HepG2 (cell line): Measurements from ENCODE around the gene TSPAN31.

Experiments
- ARNT2 ChIP-seq: sonication (generic); formaldehyde crosslinking; IDR thresholded peaks from 2 replicates; pipeline ENCODE4 v1.8.0; 2022; ENCODE audit warnings: mild to moderate bottlenecking, low read depth, missing genetic modification reagents, moderate library complexity
- CTCF ChIP-seq: sonication (generic); formaldehyde crosslinking; IDR thresholded peaks from 2 replicates; pipeline ENCODE4 v1.5.0; 2020; ENCODE audit warnings: mild to moderate bottlenecking, missing genetic modification reagents, moderate library complexity
- JUNB ChIP-seq: sonication (generic); formaldehyde crosslinking; IDR thresholded peaks from 2 replicates; pipeline ENCODE4 v1.8.0; 2022; ENCODE audit warnings: missing genetic modification reagents, mild to moderate bottlenecking, borderline replicate concordance
- JUND ChIP-seq: sonication (generic); formaldehyde crosslinking; IDR thresholded peaks from 2 replicates; pipeline ENCODE4 v1.8.0; 2022; ENCODE audit warnings: mild to moderate bottlenecking, missing genetic modification reagents
- MTF1 ChIP-seq: sonication (generic); formaldehyde crosslinking; IDR thresholded peaks from 2 replicates; pipeline ENCODE4 v1.5.0; 2020; ENCODE audit warnings: missing genetic modification reagents
- MZF1 ChIP-seq: sonication (generic); formaldehyde crosslinking; IDR thresholded peaks from 2 replicates; pipeline ENCODE4 v1.8.1; 2023; ENCODE audit warnings: mild to moderate bottlenecking, missing genetic modification reagents, borderline replicate concordance
- PHB2 ChIP-seq: fragments of 450-650 bp; IDR thresholded peaks from 2 replicates; pipeline ENCODE4 v1.6.1; 2018; ENCODE audit not compliant: partially characterized antibody
- TAF15 ChIP-seq: fragments of 200-400 bp; formaldehyde crosslinking; IDR thresholded peaks from one replicate; pipeline ENCODE4 v1.6.1; 2018; ENCODE audit warnings: mild to moderate bottlenecking, low read depth, low read length; ENCODE audit not compliant: poor library complexity, severe bottlenecking
- ZNF446 ChIP-seq: sonication (generic); formaldehyde crosslinking; IDR thresholded peaks from 2 replicates; pipeline ENCODE4 v1.5.0; 2020; ENCODE audit warnings: mild to moderate bottlenecking, missing genetic modification reagents
- ZNF747 ChIP-seq: sonication (generic); formaldehyde crosslinking; IDR thresholded peaks from 2 replicates; pipeline ENCODE4 v1.8.1; 2023; ENCODE audit warnings: missing genetic modification reagents, mild to moderate bottlenecking, borderline replicate concordance
- TF ChIP-seq, protein P1 (sequence below): sonication (generic); formaldehyde crosslinking; IDR thresholded peaks from 2 replicates; pipeline ENCODE4 v1.4.0; 2020; ENCODE audit warnings: mild to moderate bottlenecking, missing genetic modification reagents
- TF ChIP-seq, protein P2 (sequence below): sonication (generic); formaldehyde crosslinking; IDR thresholded peaks from 2 replicates; pipeline ENCODE4 v1.4.0; 2020; ENCODE audit warnings: missing genetic modification reagents

DNA sequence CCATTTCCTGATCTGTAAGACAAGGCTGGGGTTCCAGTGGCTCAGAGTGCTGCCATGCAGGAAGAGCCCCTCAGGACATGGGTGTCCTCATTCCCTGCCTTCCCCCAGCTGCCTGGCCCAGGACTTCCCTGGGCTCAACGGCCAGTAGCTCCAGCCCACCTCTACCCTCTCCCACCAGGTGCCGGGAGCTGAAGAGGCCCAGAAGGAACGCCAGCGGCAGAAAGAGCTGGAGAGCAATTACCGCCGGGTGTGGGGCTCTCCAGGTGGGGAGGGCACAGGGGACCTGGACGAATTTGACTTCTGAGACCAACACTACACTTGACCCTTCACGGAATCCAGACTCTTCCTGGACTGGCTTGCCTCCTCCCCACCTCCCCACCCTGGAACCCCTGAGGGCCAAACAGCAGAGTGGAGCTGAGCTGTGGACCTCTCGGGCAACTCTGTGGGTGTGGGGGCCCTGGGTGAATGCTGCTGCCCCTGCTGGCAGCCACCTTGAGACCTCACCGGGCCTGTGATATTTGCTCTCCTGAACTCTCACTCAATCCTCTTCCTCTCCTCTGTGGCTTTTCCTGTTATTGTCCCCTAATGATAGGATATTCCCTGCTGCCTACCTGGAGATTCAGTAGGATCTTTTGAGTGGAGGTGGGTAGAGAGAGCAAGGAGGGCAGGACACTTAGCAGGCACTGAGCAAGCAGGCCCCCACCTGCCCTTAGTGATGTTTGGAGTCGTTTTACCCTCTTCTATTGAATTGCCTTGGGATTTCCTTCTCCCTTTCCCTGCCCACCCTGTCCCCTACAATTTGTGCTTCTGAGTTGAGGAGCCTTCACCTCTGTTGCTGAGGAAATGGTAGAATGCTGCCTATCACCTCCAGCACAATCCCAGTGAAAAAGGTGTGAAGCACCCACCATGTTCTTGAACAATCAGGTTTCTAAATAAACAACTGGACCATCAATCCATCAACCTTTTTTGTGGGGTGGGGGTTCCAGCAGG, 23.9 kb upstream of the TSPAN31 start:
- TF ChIP-seq JUNB: no peak
- TF ChIP-seq, protein P1, sequence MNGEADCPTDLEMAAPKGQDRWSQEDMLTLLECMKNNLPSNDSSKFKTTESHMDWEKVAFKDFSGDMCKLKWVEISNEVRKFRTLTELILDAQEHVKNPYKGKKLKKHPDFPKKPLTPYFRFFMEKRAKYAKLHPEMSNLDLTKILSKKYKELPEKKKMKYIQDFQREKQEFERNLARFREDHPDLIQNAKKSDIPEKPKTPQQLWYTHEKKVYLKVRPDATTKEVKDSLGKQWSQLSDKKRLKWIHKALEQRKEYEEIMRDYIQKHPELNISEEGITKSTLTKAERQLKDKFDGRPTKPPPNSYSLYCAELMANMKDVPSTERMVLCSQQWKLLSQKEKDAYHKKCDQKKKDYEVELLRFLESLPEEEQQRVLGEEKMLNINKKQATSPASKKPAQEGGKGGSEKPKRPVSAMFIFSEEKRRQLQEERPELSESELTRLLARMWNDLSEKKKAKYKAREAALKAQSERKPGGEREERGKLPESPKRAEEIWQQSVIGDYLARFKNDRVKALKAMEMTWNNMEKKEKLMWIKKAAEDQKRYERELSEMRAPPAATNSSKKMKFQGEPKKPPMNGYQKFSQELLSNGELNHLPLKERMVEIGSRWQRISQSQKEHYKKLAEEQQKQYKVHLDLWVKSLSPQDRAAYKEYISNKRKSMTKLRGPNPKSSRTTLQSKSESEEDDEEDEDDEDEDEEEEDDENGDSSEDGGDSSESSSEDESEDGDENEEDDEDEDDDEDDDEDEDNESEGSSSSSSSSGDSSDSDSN: no peak
- TF ChIP-seq, protein P2, sequence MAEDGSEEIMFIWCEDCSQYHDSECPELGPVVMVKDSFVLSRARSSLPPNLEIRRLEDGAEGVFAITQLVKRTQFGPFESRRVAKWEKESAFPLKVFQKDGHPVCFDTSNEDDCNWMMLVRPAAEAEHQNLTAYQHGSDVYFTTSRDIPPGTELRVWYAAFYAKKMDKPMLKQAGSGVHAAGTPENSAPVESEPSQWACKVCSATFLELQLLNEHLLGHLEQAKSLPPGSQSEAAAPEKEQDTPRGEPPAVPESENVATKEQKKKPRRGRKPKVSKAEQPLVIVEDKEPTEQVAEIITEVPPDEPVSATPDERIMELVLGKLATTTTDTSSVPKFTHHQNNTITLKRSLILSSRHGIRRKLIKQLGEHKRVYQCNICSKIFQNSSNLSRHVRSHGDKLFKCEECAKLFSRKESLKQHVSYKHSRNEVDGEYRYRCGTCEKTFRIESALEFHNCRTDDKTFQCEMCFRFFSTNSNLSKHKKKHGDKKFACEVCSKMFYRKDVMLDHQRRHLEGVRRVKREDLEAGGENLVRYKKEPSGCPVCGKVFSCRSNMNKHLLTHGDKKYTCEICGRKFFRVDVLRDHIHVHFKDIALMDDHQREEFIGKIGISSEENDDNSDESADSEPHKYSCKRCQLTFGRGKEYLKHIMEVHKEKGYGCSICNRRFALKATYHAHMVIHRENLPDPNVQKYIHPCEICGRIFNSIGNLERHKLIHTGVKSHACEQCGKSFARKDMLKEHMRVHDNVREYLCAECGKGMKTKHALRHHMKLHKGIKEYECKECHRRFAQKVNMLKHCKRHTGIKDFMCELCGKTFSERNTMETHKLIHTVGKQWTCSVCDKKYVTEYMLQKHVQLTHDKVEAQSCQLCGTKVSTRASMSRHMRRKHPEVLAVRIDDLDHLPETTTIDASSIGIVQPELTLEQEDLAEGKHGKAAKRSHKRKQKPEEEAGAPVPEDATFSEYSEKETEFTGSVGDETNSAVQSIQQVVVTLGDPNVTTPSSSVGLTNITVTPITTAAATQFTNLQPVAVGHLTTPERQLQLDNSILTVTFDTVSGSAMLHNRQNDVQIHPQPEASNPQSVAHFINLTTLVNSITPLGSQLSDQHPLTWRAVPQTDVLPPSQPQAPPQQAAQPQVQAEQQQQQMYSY (CRISPR knock-in tag): no peak
- no peak for TF ChIP-seq JUND
- no peak for TF ChIP-seq TAF15
- no peak for TF ChIP-seq ZNF446 (CRISPR knock-in tag)
- TF ChIP-seq ARNT2 (CRISPR knock-in tag): no peak
- TF ChIP-seq ZNF747: no peak
- no peak for TF ChIP-seq PHB2
- TF ChIP-seq CTCF (CRISPR knock-in tag): no peak
- no peak for TF ChIP-seq MZF1
- no peak for TF ChIP-seq MTF1 (CRISPR knock-in tag)
